ENCODE data around the gene LHX3.
A peak's percentile ranks its signal among the peaks of the same experiment; 100 is the strongest.
"Not testable (repeated sequence)": the region's sequence is repeated elsewhere in the genome, so short reads cannot be mapped to it uniquely, and the experiment has no call there.

Gene LHX3

DNA sequence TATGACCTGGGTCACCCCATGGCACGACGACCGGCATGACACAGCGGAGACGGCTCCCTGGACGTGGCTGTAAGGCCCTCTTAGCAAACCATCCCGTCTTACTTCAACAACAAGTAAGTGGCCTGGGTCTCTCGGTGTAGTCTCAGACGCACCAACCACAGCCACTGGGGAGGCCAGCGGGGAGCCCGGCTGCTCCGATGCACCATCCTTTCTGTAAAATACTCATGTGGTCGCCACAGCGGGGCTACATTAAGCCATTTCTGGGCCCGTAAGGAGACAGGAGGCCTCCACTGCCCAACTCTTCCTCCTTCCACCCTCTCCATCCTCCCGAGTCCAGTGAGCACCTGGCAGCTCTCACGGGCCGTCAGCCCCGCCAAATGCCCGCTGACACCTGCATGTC, 36.0 kb upstream of the LHX3 start:
- no peak for DNase-seq

DNA sequence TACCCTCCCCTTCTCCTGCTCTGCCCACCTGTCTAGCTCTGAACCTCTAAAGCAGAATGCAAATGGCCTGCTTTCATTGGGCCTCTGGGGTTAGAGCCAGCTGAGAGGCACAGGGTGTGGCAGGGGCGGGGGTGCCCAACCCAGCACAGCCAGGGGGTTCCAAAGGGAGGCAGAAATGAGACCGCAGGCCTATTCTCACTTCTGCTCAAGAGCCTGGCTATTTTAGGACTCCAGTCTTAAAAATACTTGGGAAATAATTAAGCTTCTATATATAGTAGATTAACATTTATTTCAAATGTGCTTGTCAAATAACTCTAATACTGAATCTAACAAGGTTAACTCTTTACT, 35.0 kb upstream of the LHX3 start:
- no peak for DNase-seq

DNA sequence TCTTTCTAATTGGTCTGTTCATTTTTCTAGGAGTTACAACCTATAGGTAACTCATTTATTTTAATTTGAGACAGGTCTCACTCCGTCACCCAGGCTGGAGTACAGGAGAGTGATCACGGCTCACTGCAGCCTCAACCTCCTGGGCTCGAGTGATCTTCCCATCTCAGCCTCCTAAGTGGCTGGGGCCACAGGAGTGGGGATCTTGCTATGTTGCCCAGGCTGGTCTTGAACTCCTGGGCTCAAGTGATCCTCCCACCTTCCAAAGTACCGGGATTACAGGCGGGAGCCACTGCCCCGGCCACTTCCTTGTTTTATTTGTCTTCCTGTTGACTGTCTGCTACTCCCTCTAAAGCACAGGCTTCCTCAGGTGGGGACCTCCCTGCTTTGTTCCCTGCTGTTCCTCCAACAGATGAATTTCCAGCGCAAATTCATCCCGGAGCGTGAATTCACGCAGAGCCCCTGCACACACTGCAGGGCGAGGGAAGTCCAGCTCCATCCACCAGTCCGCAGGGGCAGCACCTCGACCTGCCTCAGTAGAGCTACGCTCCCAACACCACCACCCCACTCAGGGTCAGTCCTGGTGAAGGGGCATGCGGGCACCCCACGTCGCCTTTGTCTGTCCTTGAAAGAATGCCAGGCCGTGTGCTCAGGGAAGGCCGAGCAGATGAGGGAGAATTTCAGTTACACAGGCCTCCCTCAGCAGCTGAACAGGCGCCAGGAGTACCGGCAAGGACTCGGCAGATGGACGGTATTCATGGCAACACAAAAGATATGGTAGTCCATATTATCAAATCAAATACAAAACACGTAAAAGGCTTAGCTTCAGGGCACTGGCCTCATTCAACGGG, 34.4 kb upstream of the LHX3 start:
- DNase-seq, result no peak

DNA sequence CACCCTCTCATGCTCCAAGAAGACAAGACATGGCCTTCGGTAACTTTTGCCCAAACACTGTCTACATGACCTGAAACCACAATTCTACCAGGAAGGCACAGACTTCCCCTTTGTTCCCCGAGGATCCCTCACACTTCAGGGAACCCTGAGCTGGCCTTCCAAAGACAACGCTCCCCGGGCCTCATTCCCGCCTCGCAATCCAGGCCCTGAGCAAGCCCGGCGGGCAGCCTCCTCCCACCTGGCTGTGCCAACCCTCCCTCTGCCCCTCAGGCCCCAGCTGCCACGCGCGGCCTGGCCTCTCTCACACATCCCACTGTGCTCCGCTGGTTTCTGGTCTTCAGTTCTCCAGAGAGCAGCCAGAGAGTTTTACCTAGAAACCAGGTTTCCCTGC, 33.4 kb upstream of the LHX3 start:
- no peak for DNase-seq

DNA sequence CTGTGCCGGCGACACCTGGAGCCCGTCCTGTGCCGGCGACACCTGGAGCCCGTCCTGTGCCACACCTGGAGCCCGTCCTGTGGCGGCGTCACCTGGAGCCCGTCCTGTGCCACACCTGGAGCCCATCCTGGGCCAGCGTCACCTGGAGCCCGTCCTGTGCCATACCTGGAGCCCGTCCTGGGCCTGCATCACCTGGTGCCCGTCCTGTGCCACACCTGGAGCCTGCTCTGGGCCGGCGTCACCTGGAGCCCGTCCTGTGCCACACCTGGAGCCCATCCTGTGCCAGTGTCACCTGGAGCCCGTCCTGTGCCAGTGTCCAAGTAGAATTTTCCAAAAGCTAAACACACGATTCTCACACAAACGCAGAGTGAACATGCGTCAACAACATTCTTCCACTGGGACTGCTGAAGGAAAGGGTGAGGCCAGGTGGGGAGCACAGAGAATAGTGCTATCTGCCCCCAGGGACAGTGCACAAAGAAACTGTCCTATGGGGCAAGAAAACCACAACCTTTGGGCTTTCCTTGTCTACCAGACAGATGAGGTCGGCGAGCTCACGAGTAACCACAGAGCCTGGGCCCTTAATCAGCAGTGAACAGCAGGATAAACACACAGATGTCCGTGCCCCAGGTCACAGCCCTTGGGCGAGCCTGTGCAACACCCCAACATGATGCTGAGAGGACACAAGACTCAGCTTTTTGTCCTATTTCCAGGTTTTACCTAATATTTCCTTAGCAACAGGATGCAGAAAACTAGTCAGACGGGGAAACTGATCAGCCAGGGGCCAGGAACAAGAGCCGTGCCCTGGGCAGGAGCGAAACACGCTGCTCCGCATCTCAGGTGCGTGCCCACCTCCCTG, 32.8 kb upstream of the LHX3 start:
- DNase-seq, result peak; percentile 66

- DNase-seq, result not testable (repeated sequence)
These were observed 31.8 kb upstream of the LHX3 start for GRCh38 chr9:136236471-136237410.

GRCh38 chr9:136235709-136236455, 31.0 kb upstream of the LHX3 start:
- no peak for DNase-seq

- DNase-seq, result no peak
These were observed 30.2 kb upstream of the LHX3 start for GRCh38 chr9:136235171-136235570.

DNA sequence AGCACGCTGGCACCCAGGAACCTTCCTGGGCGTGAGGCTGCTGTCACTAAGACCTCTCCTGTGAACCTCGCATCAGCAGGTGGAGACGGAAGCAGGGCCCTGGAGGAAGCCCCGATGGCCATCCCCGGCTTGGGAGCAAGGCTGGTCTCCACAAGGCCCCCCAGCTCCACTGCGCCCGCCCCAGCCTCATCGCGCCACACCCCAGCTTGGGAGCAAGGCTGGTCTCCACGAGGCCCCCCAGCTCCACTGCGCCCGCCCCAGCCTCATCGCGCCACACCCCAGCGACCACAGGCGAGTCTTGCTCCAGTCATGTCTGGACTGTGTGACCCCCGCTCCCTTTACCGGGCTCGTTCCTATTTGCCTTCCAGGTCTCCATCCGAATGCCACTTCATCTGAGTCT, 29.7 kb upstream of the LHX3 start:
- no peak for DNase-seq

DNA sequence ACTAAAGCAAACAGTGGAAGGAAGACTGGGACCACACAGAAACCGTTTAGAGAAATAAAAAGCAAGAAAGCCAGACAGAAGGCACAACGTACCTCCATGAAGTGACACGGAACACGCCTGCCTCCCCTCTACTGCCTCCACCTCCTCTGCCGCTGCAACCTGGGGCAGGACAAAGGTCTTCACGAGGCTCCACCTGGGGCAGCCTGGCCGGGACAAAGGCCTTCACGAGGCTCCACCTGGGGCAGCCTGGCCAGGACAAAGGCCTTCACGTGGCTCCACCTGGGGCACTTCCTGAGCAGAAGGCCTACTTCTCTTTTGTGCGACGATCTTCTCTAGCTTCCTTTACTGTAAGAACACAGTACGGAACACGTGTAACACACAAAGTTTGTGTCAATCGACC, 28.9 kb upstream of the LHX3 start:
- DNase-seq, result no peak

GRCh38 chr9:136233411-136233810, 28.5 kb upstream of the LHX3 start:
- peak; percentile 23 for DNase-seq

DNA sequence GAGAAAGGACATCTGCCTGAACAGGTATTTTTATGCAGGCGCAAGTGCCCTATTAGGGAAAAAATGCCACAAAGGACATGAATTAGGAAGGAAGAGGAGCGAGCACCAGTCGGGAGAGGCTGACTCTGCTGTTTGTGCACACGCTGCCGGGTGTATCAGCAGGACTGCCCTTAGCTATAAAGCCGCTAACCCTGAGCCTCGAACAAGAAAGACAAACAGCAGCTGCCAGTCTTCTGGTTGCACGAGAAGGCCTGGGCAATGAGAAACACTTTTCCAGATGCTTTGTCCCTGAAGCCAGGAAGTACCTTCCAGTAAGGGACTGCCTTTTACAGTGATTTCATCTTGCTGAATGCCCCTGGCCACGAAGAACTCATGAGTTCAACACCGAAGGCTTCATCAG, 28.0 kb upstream of the LHX3 start:
- DNase-seq, result peak; percentile 34

DNA sequence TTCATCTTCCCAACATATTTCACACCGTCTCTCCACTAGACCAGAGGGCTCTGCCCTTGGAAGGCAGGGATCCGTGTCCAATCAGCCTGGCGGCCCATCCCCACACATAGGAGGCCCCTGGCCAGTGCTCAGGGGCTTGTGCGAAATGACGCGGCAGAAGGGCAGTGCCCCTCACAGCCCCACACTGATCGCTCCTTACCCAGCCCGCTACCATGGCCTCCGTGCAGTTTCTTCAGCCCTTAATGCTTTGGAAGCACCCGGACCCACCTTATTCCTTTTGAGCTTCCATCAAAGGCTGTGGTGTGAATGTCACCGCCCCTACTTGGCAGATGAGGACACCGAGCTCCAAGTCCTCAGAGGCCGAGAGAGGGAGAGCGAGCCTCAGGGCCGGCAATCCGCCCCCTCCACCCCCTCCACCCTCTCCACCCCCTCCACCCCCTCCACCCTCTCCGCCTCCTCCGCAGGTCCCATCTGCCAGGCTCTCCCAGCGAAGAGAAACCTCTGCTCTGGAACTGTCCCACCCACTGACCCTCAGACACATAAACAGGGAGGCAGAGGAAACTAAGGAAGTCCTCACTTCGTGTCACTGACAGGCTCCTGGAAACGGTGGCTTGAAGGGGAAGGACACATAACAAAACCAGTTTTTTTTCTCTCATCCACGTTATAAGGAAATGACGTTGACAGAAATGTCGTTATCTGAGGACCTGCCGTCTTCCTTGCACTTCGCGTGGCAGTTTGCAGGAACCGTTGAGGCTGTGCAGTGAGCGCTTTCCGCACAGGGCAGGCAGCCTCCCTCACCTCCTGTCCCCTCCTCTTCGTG, 26.8 kb upstream of the LHX3 start:
- DNase-seq, result peak; percentile 97

GRCh38 chr9:136230773-136231172, 25.8 kb upstream of the LHX3 start:
- no peak for DNase-seq

DNA sequence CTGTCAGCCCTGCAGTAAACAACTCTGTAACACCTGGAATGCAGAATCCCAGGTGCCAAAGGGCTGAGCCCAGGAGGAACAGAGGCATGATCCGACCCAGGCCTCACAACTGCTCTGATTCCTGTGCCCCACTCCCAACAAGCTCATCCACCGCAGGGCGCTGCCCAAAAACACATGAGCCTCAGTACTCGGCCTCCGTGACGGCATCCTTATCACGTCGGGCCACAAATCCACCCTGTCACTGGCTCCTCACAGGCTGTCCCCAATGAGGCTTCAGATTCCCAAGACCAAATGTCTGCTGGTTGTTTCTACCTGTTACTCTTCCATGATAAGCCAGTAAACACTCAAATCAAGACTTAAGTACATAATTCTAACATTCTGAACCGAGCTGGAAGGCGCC, 25.4 kb upstream of the LHX3 start:
- DNase-seq, result no peak

DNA sequence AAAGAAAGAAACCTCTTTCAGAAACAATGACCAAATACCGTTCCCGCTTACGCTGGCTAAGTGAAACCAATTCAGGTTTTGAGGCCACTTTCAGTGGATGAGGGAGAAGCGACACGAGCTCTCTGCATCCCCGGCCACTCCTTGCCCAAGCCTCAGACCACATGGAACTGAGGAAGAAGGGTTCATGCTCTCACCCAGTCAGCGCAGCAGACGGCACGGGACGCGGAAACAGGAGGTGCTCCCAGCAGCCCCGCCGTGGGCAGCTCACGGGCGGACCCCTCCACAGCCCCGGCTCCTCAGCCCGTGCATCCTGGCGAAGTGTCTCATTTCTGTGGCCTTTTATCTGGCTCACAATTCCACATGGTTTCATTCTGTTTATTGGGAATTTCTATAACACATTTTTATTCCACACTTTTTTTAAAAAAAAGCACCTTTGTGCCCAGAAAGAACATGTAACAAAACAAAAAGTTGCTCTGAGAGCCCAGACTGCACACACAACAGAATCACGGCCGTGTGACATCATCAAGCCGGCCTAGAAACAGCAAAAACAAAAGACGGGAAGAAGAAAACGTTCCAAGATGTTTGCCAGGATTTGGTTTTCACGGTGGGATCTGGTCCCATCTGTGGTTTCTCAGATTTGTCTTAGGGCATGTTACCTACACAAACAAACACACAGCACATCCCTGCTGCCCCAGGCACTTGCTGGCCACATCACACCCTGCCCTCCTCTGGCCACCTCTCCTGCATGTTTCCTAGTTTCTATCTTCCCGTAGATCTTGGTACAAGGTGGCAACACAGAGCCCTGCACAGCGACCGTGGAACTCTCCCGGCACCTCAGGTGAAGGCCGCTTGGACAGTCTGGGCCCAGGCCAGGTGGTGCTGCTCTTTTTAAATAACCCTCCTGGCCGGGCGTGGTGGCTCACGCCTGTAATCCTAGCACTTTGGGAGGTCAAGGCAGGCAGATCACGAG, 24.5 kb upstream of the LHX3 start:
- no peak for DNase-seq

- DNase-seq, result no peak
These were observed 23.4 kb upstream of the LHX3 start for GRCh38 chr9:136228107-136228875.

- no peak for DNase-seq
These were observed 21.9 kb upstream of the LHX3 start for GRCh38 chr9:136226680-136227407.

Measured in GF-D8 (cell line).